Mucosa of descending colon (tissue), 3 donors: ENCODE measurements around the gene SBSN. TPM values are rescaled to one million over a fixed set of nuclear protein-coding genes. Genes with fewer than 3 reads are reported as not detected.

ENCODE experiments used
- ATAC-seq: fragments of 200-7000 bp; cut with Tn5 transposase; one replicate; pipeline ENCODE4 v1.9.1; 2020; ENCODE audit warnings: mild to moderate bottlenecking, moderate library complexity
- DNase-seq, 3 donors: peaks; one replicate each; pipeline ENCODE4 v3.0.0-alpha.2; 2020
- H3K36me3 ChIP-seq: fragments of 200-600 bp; one replicate; pipeline ENCODE4 v1.8.0; 2021; ENCODE audit warnings: low read depth, mild to moderate bottlenecking
- H3K4me1 ChIP-seq: fragments of 200-600 bp; one replicate; pipeline ENCODE4 v1.8.0; 2021; ENCODE audit warnings: low read depth, mild to moderate bottlenecking
- H3K4me3 ChIP-seq: fragments of 200-600 bp; one replicate; pipeline ENCODE4 v1.8.0; 2021; ENCODE audit warnings: mild to moderate bottlenecking
- H3K9me3 ChIP-seq: fragments of 200-600 bp; one replicate; pipeline ENCODE4 v1.8.0; 2021; ENCODE audit warnings: mild to moderate bottlenecking
- intact Hi-C, 2 donors: fragments of 100-400 bp; cut with DNase I in 1 of 2; cut with micrococcal nuclease in 1 of 2; formaldehyde crosslinking; loops; one replicate each; pipeline versions ENCODE4 v1.11.0 to v1.11.1; 2022; cut with DNase I, micrococcal nuclease
- total RNA-seq, 3 donors: library from RNA; stranded (reverse); fragmentation: NEBNext Ultra II Directional in 2 of 3; extraction: Animal tissue kit (Norgen Biotek cat#: 25700) in 2 of 3; gene quantifications; one replicate each; pipeline versions ENCODE4 v1.2.1 to v1.2.4, GENCODE V29; 2021 to 2023
- TF ChIP-seq, protein P1 (sequence below): fragments of 200-600 bp; IDR thresholded peaks from one replicate; pipeline ENCODE4 v1.8.0; 2022; ENCODE audit warnings: antibody characterized with exemption, mild to moderate bottlenecking
- donor health status: DM: no; HTN: no; CAD: no; lungs with moderate emphysema.
- donor health status: DM: no; HTN: no; CAD: no.
- donor health status: DM: no; HTN: yes; CAD: no.

Gene SBSN
- total RNA-seq, 3 donors from 2014 or later: not detected

- intact Hi-C loops: no loop called here
- H3K36me3 ChIP-seq: no peaks in the 10 kb centered on the region
- peak overlapping the region; percentile 64 for H3K4me3 ChIP-seq
- TF ChIP-seq, protein P1, sequence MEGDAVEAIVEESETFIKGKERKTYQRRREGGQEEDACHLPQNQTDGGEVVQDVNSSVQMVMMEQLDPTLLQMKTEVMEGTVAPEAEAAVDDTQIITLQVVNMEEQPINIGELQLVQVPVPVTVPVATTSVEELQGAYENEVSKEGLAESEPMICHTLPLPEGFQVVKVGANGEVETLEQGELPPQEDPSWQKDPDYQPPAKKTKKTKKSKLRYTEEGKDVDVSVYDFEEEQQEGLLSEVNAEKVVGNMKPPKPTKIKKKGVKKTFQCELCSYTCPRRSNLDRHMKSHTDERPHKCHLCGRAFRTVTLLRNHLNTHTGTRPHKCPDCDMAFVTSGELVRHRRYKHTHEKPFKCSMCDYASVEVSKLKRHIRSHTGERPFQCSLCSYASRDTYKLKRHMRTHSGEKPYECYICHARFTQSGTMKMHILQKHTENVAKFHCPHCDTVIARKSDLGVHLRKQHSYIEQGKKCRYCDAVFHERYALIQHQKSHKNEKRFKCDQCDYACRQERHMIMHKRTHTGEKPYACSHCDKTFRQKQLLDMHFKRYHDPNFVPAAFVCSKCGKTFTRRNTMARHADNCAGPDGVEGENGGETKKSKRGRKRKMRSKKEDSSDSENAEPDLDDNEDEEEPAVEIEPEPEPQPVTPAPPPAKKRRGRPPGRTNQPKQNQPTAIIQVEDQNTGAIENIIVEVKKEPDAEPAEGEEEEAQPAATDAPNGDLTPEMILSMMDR: no peak
- peaks cover 10% of the 10 kb centered on the region for H3K4me1 ChIP-seq
- ATAC-seq (peak; percentile 55), DNase-seq (peak; percentile 45 to 72 (median 68))
- H3K9me3 ChIP-seq: no peaks in the 10 kb centered on the region
Measured at GRCh38 chr19:35545855-35546381, 17.8 kb upstream of the SBSN start.

DNA sequence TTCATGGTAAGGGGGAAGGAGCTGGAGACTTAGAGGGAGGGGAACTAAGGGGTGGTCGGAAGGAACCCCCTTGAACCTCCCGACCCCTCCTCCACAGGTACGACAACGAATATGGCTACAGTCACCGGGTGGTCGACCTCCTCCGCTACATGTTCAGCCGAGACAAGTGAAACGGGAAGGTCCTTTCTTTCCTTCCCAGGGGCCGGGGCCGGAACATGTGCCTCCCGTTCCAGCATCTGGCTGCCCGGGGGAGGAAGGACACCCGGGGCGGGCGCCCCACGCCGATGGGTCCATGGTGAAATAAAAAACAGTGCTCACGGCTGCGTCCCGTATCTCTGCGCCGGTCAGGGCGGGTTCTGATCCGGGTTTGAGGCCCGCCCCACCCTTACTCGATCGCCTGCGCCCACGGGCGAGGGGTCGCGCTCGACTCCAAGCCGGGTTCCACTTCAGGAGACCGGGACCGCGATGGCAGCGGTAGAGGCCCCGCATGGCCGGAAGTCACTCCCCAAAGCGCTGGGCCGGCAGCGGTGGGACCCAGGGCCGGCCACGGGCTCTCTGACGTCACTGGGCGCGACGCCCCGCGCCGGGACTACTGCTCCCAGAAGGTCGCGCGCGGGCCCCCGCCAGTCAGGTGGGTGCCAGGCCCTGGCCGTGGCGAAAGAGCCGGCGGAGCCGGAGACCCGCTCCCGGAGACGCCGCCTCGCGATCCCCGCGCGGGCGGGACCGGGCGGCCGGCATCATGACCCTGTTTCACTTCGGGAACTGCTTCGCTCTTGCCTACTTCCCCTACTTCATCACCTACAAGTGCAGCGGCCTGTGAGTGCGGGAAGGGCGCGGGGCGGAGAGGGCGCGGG, 17.1 kb upstream of the SBSN start, which contains the start of gene TMEM147:
TSS of gene TMEM147 (plus strand) at position 626 of the 854 bp plus-strand sequence. CDS start at position 740, 114 bp downstream.
- Histone ChIP-seq H3K4me1 (peaks cover 10% of the 10 kb centered on the region), H3K9me3 (no peaks in the 10 kb centered on the region), H3K36me3 (no peaks in the 10 kb centered on the region), H3K4me3 (peak within 1 kb of the TSS; percentile 64)
- intact Hi-C loops: no loop called here
- TF ChIP-seq, protein P1: no peak
- peak; percentile 95 for DNase-seq
- ATAC-seq: peak; percentile 97

- ATAC-seq (no peak), DNase-seq (no peak)
- no peaks in the 10 kb centered on the region for H3K36me3 ChIP-seq
- H3K4me3 ChIP-seq: no peak overlapping the region
- no peaks in the 10 kb centered on the region for H3K9me3 ChIP-seq
- intact Hi-C loops: no loop called here
- TF ChIP-seq, protein P1: no peak
- peaks cover 10% of the 10 kb centered on the region for H3K4me1 ChIP-seq
Measured at GRCh38 chr19:35544110-35544802, 16.1 kb upstream of the SBSN start.

- ATAC-seq (no peak), DNase-seq (no peak)
- TF ChIP-seq, protein P1: no peak
- H3K4me3 ChIP-seq: no peak overlapping the region
- intact Hi-C loops: no loop called here
- H3K9me3 ChIP-seq: no peaks in the 10 kb centered on the region
- no peaks in the 10 kb centered on the region for H3K36me3 ChIP-seq
- peaks cover 10% of the 10 kb centered on the region for H3K4me1 ChIP-seq
Measured at GRCh38 chr19:35543280-35544109, 15.4 kb upstream of the SBSN start.

DNA sequence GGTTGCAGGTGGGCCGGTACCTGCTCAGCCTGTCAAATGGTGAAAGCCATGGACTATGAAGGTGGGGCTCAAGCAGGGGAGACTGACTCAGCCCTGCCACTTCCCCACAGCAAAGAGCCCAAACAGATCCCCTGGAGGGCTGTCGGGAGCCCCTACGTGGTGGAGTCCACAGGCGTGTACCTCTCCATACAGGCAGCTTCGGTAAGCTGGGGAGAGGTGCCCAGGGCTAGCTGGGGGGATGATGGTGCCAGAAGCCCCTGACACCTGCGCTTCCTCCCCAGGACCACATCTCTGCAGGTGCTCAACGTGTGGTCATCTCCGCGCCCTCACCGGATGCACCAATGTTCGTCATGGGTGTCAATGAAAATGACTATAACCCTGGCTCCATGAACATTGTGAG, 14.1 kb upstream of the SBSN start:
- DNase-seq (no peak), ATAC-seq (no peak)
- Histone ChIP-seq H3K4me1 (peaks cover 10% of the 10 kb centered on the region), H3K9me3 (no peaks in the 10 kb centered on the region), H3K4me3 (no peak overlapping the region), H3K36me3 (no peaks in the 10 kb centered on the region)
- TF ChIP-seq, protein P1: no peak
- intact Hi-C loops: no loop called here
